ENCODE results near the gene MTMR2.

Gene MTMR2

DNA sequence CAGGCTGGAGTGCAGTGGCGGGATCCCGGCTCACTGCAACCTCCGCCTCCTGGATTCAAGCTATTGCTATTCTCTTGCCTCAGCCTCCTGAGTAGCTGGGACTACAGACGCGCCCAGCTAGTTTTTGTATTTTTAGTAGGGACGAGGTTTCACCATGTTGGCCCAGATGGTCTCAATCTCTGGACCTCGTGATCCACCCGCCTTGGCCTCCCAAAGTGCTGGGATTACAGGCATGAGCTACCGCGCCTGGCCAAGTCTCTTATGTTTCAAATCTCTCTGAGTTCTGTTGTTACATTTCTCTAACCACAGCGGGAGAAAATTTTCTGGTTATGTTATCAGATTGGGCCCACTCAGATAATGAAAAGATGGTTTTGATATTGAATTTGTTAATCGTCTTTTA, 123.5 kb downstream of the MTMR2 start:
- Histone ChIP-seq H3K36me3 (ENCODE audit: control insufficient read depth, insufficient read depth, low read length) (peaks cover 5% of the 10 kb centered on the region), H3K9me3 (ENCODE audit: control insufficient read depth, insufficient read depth, low read length) (no peaks in the 10 kb centered on the region), H3K4me1 (ENCODE audit: control insufficient read depth, insufficient read depth, low read length) (no peaks in the 10 kb centered on the region), H3K4me3 (ENCODE audit: low read depth, low read length) (no peak overlapping the region), H3K9ac (ENCODE audit: low read depth, low read length) (no peak overlapping the region), H3K27me3 (ENCODE audit: control insufficient read depth, insufficient read depth, low read length) (no peaks in the 10 kb centered on the region)

DNA sequence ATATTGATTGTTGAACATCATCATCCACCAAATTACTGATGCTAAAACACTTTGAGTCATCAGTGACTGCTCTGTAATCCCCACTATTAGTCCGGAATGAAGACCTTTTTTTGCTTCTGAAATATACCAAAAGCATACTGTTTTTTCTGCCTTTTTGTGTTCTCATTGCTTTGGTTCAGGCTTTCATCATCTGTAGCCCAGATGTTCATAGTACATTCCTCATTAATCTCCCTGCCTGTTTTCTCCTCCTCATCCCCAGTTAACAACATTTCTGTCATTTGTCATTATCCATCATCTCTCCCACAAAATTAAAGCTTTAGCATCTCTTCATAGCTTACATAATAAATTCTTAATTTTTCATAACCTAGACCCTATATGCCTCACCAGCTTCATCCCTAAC, 124.4 kb downstream of the MTMR2 start:
- Histone ChIP-seq H3K9me3 (ENCODE audit: control insufficient read depth, insufficient read depth, low read length) (no peaks in the 10 kb centered on the region), H3K4me1 (ENCODE audit: control insufficient read depth, insufficient read depth, low read length) (no peaks in the 10 kb centered on the region), H3K4me3 (ENCODE audit: low read depth, low read length) (no peak overlapping the region), H3K36me3 (ENCODE audit: control insufficient read depth, insufficient read depth, low read length) (peaks cover 5% of the 10 kb centered on the region), H3K27me3 (ENCODE audit: control insufficient read depth, insufficient read depth, low read length) (no peaks in the 10 kb centered on the region), H3K9ac (ENCODE audit: low read depth, low read length) (no peak overlapping the region)

DNA sequence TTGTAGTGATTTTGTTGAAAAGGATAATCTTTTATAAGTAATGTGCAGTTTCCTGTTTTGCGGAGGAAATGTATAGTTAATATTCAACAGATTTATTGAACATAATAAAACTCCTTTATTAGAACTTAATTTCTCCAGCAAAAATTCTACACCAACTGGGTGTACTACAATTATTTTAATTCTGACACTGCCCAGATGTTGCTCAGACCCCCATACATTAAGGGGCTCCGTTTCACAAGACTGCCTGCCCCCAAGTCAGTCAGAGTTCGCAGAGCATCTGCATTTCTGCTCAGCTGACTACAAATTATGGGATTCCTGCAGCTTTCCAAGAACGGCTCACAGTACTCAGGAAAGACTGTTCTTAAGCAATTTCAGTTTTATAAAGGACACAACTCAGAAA, 127.4 kb downstream of the MTMR2 start:
- H3K27me3 ChIP-seq (ENCODE audit: control insufficient read depth, insufficient read depth, low read length) = no peaks in the 10 kb centered on the region
- H3K4me3 ChIP-seq (ENCODE audit: low read depth, low read length) = no peak overlapping the region
- H3K36me3 ChIP-seq (ENCODE audit: control insufficient read depth, insufficient read depth, low read length) = no peaks in the 10 kb centered on the region
- no peaks in the 10 kb centered on the region for H3K9me3 ChIP-seq (ENCODE audit: control insufficient read depth, insufficient read depth, low read length)
- H3K9ac ChIP-seq (ENCODE audit: low read depth, low read length) = no peak overlapping the region
- peaks cover 8% of the 10 kb centered on the region for H3K4me1 ChIP-seq (ENCODE audit: control insufficient read depth, insufficient read depth, low read length)

DNA sequence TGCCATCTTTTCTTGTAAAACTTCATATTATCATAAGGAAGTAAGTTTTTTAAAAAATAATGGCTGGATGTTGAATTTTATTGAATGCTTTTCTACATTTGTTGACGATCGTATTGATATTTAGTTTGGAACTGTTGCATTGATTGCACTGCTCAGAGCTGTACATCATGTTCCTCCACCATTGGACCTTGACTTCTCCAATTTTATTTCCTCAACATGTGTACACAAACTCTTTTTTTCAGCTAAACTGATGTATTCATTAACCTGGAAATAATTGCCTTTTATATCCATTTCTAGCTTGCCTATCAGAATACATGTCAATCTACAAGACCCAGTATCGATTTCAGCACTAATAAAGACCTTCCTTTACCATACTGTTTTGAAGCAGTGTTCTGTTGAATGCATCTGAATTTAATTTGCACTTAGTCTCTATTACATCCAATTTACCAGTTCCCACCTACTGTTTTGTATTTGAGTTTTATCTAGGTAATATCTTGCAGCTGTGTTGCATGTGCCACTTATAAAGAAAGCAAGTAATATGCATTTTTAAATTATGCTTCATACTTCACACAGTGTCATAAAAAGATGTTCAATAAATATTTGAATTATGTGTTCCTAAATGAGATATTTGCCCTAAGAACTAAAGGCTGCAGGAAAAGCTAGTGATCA, 128.1 kb downstream of the MTMR2 start:
- no peaks in the 10 kb centered on the region for H3K27me3 ChIP-seq (ENCODE audit: control insufficient read depth, insufficient read depth, low read length)
- H3K4me1 ChIP-seq (ENCODE audit: control insufficient read depth, insufficient read depth, low read length) = peaks cover 8% of the 10 kb centered on the region
- H3K4me3 ChIP-seq (ENCODE audit: low read depth, low read length) = no peak overlapping the region
- H3K9ac ChIP-seq (ENCODE audit: low read depth, low read length) = no peak overlapping the region
- H3K9me3 ChIP-seq (ENCODE audit: control insufficient read depth, insufficient read depth, low read length) = no peaks in the 10 kb centered on the region
- no peaks in the 10 kb centered on the region for H3K36me3 ChIP-seq (ENCODE audit: control insufficient read depth, insufficient read depth, low read length)

DNA sequence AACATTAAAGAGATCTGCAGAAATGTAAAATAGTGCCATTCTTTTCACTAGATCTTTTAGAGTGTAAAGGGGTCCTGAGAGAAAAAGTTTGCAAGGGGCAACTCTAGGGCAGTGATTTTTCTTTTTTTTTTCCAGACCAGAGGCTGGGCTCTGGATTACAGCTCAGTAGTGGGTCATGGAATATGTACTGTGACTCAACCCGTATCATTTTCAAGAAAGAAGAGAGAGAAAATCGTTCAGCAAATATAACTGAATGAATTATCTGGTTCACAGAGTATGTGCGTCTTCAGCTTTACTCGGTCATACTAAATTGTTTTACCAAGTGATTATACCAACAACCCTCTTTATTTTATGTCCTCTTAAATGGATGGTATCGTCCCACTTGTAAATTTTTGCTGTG, 129.8 kb downstream of the MTMR2 start:
- no peaks in the 10 kb centered on the region for H3K27me3 ChIP-seq (ENCODE audit: control insufficient read depth, insufficient read depth, low read length)
- H3K36me3 ChIP-seq (ENCODE audit: control insufficient read depth, insufficient read depth, low read length) = no peaks in the 10 kb centered on the region
- H3K9me3 ChIP-seq (ENCODE audit: control insufficient read depth, insufficient read depth, low read length) = no peaks in the 10 kb centered on the region
- H3K4me1 ChIP-seq (ENCODE audit: control insufficient read depth, insufficient read depth, low read length) = peaks cover 8% of the 10 kb centered on the region
- H3K4me3 ChIP-seq (ENCODE audit: low read depth, low read length) = no peak overlapping the region
- H3K9ac ChIP-seq (ENCODE audit: low read depth, low read length) = no peak overlapping the region

DNA sequence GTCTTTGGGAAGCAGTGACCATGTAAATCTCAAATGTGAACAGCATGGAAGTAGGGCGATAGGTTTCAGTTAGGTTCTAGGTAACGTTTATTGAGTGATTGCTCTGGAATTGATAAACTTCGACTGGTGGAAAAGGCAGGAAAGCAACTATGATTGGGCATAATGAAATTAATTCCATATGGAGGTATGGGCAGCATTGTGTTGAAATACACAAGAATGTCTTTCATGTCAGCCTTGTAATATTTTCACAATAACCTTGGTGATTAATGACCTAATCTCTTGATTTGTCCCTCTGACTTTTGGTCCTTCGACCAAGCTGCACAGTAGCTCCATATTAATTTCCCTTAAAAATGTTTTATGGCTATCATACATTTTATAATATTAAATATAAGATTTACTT, 130.8 kb downstream of the MTMR2 start:
- Histone ChIP-seq H3K4me3 (ENCODE audit: low read depth, low read length) (no peak overlapping the region), H3K36me3 (ENCODE audit: control insufficient read depth, insufficient read depth, low read length) (no peaks in the 10 kb centered on the region), H3K9ac (ENCODE audit: low read depth, low read length) (no peak overlapping the region), H3K9me3 (ENCODE audit: control insufficient read depth, insufficient read depth, low read length) (no peaks in the 10 kb centered on the region), H3K27me3 (ENCODE audit: control insufficient read depth, insufficient read depth, low read length) (no peaks in the 10 kb centered on the region), H3K4me1 (ENCODE audit: control insufficient read depth, insufficient read depth, low read length) (peaks cover 12% of the 10 kb centered on the region)

DNA sequence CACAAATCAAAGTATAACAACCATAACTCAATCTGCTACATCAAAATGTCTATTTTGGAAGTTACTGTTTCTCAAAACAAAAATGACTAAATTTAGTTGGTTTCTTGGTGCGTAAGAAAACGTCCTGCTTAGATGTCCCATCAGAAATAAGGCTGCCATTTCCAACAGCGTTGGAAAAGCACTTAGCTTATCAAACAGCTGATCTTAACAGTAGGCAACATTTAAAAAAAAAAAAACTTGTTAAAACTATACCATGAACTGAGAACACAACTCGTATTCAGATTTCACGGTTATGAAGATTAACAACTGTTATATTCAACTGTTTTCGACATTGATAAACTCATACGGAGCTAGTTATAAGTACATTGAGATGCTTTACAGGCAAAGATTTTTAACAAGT, 131.2 kb downstream of the MTMR2 start:
- no peaks in the 10 kb centered on the region for H3K9me3 ChIP-seq (ENCODE audit: control insufficient read depth, insufficient read depth, low read length)
- H3K9ac ChIP-seq (ENCODE audit: low read depth, low read length) = no peak overlapping the region
- no peaks in the 10 kb centered on the region for H3K36me3 ChIP-seq (ENCODE audit: control insufficient read depth, insufficient read depth, low read length)
- H3K27me3 ChIP-seq (ENCODE audit: control insufficient read depth, insufficient read depth, low read length) = no peaks in the 10 kb centered on the region
- peaks cover 12% of the 10 kb centered on the region for H3K4me1 ChIP-seq (ENCODE audit: control insufficient read depth, insufficient read depth, low read length)
- H3K4me3 ChIP-seq (ENCODE audit: low read depth, low read length) = no peak overlapping the region

DNA sequence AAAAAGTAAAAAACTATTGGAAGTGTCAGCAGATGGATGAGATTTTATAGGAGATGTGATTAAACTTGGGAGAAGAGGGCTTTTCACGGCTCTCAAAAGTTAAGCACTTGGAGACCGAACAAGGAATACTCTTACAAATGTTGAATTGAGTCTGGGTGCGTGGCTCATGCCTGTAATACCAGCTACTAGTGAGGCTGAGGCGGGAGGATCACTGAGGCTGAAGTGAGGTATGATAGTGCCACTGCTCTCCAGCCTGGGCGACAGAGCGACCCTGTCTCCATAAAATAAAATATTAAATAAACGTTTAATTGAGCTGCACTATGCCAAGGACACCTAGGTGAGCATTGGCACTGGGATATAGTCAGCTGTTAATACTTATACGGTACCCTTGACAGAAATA, 131.7 kb downstream of the MTMR2 start:
- no peak overlapping the region for H3K4me3 ChIP-seq (ENCODE audit: low read depth, low read length)
- peaks cover 12% of the 10 kb centered on the region for H3K4me1 ChIP-seq (ENCODE audit: control insufficient read depth, insufficient read depth, low read length)
- H3K9ac ChIP-seq (ENCODE audit: low read depth, low read length) = no peak overlapping the region
- H3K9me3 ChIP-seq (ENCODE audit: control insufficient read depth, insufficient read depth, low read length) = no peaks in the 10 kb centered on the region
- H3K27me3 ChIP-seq (ENCODE audit: control insufficient read depth, insufficient read depth, low read length) = no peaks in the 10 kb centered on the region
- no peaks in the 10 kb centered on the region for H3K36me3 ChIP-seq (ENCODE audit: control insufficient read depth, insufficient read depth, low read length)

DNA sequence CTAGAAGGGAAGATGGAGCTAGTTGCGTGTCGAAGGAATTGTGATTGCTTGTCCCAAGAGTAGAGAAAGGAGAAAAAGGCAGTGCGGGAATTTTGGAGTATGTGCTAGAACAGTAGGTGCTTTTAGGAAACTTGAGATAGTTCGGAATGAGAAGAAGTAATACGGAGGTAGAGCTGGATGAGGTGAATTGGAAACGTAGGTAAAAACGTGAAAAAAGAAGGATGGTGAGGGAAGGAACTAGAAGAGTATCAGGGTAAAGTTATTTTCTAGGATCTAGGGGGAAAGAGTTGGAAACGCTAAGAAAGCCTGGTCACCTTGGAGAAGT, 132.2 kb downstream of the MTMR2 start:
- Histone ChIP-seq H3K9ac (ENCODE audit: low read depth, low read length) (peak overlapping the region; percentile 93), H3K36me3 (ENCODE audit: control insufficient read depth, insufficient read depth, low read length) (no peaks in the 10 kb centered on the region), H3K27me3 (ENCODE audit: control insufficient read depth, insufficient read depth, low read length) (no peaks in the 10 kb centered on the region), H3K9me3 (ENCODE audit: control insufficient read depth, insufficient read depth, low read length) (no peaks in the 10 kb centered on the region), H3K4me3 (ENCODE audit: low read depth, low read length) (peak overlapping the region; percentile 98), H3K4me1 (ENCODE audit: control insufficient read depth, insufficient read depth, low read length) (peaks cover 12% of the 10 kb centered on the region)

DNA sequence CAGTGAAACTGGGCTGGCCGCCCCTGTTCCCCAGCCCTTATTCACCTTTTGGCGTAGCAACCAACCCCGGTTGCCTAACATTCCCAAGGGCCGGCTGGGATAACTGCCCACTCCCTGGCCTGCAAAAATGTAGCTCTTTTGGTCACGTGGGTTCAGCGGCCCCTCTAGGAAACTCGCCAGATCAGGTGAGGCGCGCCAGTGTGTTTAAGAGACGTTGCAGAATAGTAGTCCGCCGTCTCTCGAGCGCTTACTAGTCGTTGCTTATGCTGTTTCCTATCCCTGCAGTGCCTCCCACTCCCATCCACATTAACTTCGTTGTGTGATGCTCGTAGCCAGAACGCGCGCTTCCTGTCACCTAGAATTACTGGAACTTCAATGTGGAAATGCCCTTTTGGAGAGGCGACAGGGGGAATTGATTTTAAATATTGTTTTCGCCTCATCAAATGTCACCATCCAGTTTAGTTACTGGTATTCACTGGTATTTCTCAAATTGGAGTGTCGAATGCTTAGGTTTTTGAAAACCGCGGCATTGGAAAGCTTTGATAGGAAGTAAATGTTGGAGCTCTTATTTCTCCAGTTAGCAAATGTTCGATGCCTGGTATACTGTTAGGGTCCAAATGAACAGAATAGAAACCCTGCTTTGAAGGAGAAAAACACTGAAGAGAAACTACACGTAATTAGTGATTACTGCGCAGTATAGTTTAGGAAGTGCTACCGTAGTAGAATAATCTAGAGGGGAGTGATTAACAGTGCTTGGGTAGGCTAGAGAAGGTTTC, 132.8 kb downstream of the MTMR2 start:
- Histone ChIP-seq H3K27me3 (ENCODE audit: control insufficient read depth, insufficient read depth, low read length) (no peaks in the 10 kb centered on the region), H3K9ac (ENCODE audit: low read depth, low read length) (peak overlapping the region; percentile 93), H3K36me3 (ENCODE audit: control insufficient read depth, insufficient read depth, low read length) (no peaks in the 10 kb centered on the region), H3K4me1 (ENCODE audit: control insufficient read depth, insufficient read depth, low read length) (peaks cover 12% of the 10 kb centered on the region), H3K9me3 (ENCODE audit: control insufficient read depth, insufficient read depth, low read length) (no peaks in the 10 kb centered on the region), H3K4me3 (ENCODE audit: low read depth, low read length) (peak overlapping the region; percentile 98)

DNA sequence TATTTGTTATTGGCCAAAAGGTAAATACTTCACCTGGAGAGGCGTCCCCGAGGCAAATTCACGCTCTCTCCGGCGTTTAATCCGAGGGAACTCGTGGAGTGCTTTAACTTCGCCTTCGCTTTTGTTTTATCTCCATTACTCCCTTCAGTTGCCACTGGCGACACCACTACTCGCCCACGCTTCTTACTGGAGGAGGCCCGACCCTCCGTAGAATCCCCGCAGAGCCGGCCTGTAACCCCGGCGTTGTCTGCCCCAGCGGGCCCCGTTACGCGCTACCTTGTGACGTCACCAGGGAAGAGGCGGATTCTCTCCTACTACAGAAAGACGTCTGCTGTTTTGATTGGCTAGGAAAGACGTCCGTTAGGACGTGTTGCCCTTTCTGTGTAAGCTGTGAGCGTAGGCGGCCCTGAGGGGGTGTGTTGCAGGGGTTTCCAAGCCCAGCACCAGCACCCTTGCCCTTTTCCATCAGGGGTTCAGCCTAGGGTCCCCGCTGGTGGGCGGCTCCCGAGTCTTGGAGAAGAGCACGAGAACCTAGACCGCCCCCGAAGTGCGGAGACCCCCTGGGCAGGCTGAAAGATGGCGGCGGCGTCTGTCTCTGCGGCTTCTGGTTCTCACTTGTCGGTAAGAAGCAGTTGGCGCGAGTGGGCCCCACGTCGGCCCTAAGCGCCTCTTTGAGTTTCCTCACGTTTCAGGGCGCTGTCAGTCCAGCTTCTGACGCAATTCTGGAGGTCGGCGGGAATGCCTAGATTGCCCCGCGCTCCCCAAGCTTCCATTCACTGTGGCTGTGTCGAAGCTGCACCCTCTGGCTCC, 133.6 kb downstream of the MTMR2 start, which contains the start of gene CEP57:
Gene CEP57 (plus strand): TSS at position 376 of the 810 bp plus-strand sequence. CDS start 201 bp downstream, at position 577.
- Histone ChIP-seq H3K4me3 (ENCODE audit: low read depth, low read length) (peak within 1 kb of the TSS; percentile 98), H3K9ac (ENCODE audit: low read depth, low read length) (peak within 1 kb of the TSS; percentile 93), H3K27me3 (ENCODE audit: control insufficient read depth, insufficient read depth, low read length) (no peaks in the 10 kb centered on the region), H3K9me3 (ENCODE audit: control insufficient read depth, insufficient read depth, low read length) (no peaks in the 10 kb centered on the region), H3K36me3 (ENCODE audit: control insufficient read depth, insufficient read depth, low read length) (peaks cover 4% of the 10 kb centered on the region), H3K4me1 (ENCODE audit: control insufficient read depth, insufficient read depth, low read length) (peaks cover 12% of the 10 kb centered on the region)

Measured in iPS-15b (cell line).